Measurements from ENCODE around the gene CYP26A1.

The CYP26A1 gene

GRCh38 chr10:93072713-93073538 is 767 bp upstream of the CYP26A1 start:
- peaks cover 97% of the 10 kb centered on the region for H3K27me3 ChIP-seq (ENCODE audit: control insufficient read depth, insufficient read depth, low read length)
- peak overlapping the region; percentile 74 for H3K4me3 ChIP-seq (ENCODE audit: low read depth, low read length)
- H3K36me3 ChIP-seq (ENCODE audit: control insufficient read depth, insufficient read depth, low read length) = peaks cover 10% of the 10 kb centered on the region
- H3K9me3 ChIP-seq (ENCODE audit: control insufficient read depth, insufficient read depth, low read depth, low read length) = no peaks in the 10 kb centered on the region
- H3K27ac ChIP-seq (ENCODE audit: low read depth, low read length) = no peak overlapping the region
- peaks cover 36% of the 10 kb centered on the region for H3K4me1 ChIP-seq (ENCODE audit: control insufficient read depth, insufficient read depth, low read length)
- peak overlapping the region; percentile 48 for H3K9ac ChIP-seq (ENCODE audit: low read length)

DNA sequence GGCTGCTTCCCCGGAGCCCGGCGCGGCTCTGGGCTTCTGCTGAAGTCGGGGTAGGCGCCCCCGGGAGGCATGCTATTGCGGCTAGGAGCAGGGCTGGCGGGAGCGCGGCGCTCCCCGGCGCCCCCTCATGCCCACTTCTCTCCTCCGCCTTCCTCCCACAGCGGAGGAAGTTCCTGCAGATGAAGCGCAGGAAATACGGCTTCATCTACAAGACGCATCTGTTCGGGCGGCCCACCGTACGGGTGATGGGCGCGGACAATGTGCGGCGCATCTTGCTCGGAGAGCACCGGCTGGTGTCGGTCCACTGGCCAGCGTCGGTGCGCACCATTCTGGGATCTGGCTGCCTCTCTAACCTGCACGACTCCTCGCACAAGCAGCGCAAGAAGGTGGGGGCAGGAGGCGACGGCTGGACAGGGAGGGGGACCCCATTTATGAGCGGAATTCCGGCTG is 479 bp downstream of the CYP26A1 start:
- no peaks in the 10 kb centered on the region for H3K9me3 ChIP-seq (ENCODE audit: control insufficient read depth, insufficient read depth, low read depth, low read length)
- H3K4me1 ChIP-seq (ENCODE audit: control insufficient read depth, insufficient read depth, low read length) = peaks cover 36% of the 10 kb centered on the region
- peak overlapping the region; percentile 85 for H3K9ac ChIP-seq (ENCODE audit: low read length)
- H3K4me3 ChIP-seq (ENCODE audit: low read depth, low read length) = peak overlapping the region; percentile 74
- H3K27me3 ChIP-seq (ENCODE audit: control insufficient read depth, insufficient read depth, low read length) = peaks cover 88% of the 10 kb centered on the region
- H3K27ac ChIP-seq (ENCODE audit: low read depth, low read length) = no peak overlapping the region
- peaks cover 10% of the 10 kb centered on the region for H3K36me3 ChIP-seq (ENCODE audit: control insufficient read depth, insufficient read depth, low read length)

GRCh38 chr10:93074597-93075368 is 1.1 kb downstream of the CYP26A1 start:
- Histone ChIP-seq H3K9ac (ENCODE audit: low read length) (peak overlapping the region; percentile 85), H3K36me3 (ENCODE audit: control insufficient read depth, insufficient read depth, low read length) (peaks cover 10% of the 10 kb centered on the region)

DNA sequence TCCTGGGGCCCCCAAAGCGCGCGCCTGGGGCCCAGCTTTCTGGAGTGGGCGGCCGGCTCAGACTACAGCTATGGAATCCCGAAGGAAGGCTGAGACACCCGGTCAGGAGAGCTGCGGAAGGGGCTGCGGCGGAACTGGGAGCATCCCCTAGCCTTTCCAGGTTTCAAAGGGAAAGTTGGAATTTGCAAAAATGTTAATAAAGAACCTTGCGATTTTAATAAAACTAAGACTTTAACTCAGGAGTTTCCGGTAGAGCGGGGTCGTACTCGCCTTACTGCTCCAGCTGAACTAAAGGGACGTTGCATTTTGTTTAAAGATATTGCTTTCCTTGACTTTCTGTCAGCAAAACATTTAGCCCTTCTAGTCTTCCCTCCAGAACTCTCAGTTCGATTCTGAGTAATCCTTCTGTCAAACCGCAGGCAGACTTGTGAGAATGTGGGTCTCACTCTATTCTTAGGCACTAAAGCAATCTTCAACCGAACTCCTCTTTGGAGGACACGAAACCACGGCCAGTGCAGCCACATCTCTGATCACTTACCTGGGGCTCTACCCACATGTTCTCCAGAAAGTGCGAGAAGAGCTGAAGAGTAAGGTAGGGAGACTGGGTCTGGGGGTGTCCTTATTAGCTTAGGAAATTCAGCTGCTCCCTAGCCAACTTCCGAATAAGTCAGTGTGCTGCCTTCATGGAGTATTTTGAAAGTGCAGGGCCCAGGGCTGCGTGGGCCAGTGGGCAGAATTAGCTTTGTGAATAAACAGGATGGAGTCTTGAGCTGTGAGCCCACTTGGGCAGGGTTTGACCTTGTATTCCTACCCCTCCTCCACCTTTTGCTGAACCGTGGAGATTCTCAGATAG is 1.9 kb downstream of the CYP26A1 start:
- Histone ChIP-seq H3K27ac (ENCODE audit: low read depth, low read length) (no peak overlapping the region), H3K9ac (ENCODE audit: low read length) (peak overlapping the region; percentile 85), H3K4me1 (ENCODE audit: control insufficient read depth, insufficient read depth, low read length) (peaks cover 41% of the 10 kb centered on the region), H3K27me3 (ENCODE audit: control insufficient read depth, insufficient read depth, low read length) (peaks cover 79% of the 10 kb centered on the region), H3K36me3 (ENCODE audit: control insufficient read depth, insufficient read depth, low read length) (peaks cover 10% of the 10 kb centered on the region), H3K9me3 (ENCODE audit: control insufficient read depth, insufficient read depth, low read depth, low read length) (no peaks in the 10 kb centered on the region), H3K4me3 (ENCODE audit: low read depth, low read length) (peak overlapping the region; percentile 74)

More at GRCh38 chr10:93074597-93075368, 1.1 kb downstream of the CYP26A1 start:
- Histone ChIP-seq H3K4me3 (ENCODE audit: low read depth, low read length) (peak overlapping the region; percentile 74), H3K9me3 (ENCODE audit: control insufficient read depth, insufficient read depth, low read depth, low read length) (no peaks in the 10 kb centered on the region), H3K27me3 (ENCODE audit: control insufficient read depth, insufficient read depth, low read length) (peaks cover 87% of the 10 kb centered on the region), H3K27ac (ENCODE audit: low read depth, low read length) (no peak overlapping the region), H3K4me1 (ENCODE audit: control insufficient read depth, insufficient read depth, low read length) (peaks cover 37% of the 10 kb centered on the region)

- Histone ChIP-seq H3K9me3 (ENCODE audit: control insufficient read depth, insufficient read depth, low read depth, low read length) (no peaks in the 10 kb centered on the region), H3K9ac (ENCODE audit: low read length) (peak overlapping the region; percentile 23), H3K4me1 (ENCODE audit: control insufficient read depth, insufficient read depth, low read length) (peaks cover 36% of the 10 kb centered on the region), H3K27ac (ENCODE audit: low read depth, low read length) (no peak overlapping the region), H3K36me3 (ENCODE audit: control insufficient read depth, insufficient read depth, low read length) (peaks cover 10% of the 10 kb centered on the region), H3K27me3 (ENCODE audit: control insufficient read depth, insufficient read depth, low read length) (peaks cover 67% of the 10 kb centered on the region), H3K4me3 (ENCODE audit: low read depth, low read length) (peak overlapping the region; percentile 74; the same call in 1 of the 2 replicates)
Observed at GRCh38 chr10:93076871-93077270, 3.2 kb downstream of the CYP26A1 start.

GRCh38 chr10:93077860-93078337 is 4.2 kb downstream of the CYP26A1 start:
- Histone ChIP-seq H3K9me3 (ENCODE audit: control insufficient read depth, insufficient read depth, low read depth, low read length) (no peaks in the 10 kb centered on the region), H3K4me3 (ENCODE audit: low read depth, low read length) (no peak overlapping the region)

GRCh38 chr10:93079663-93080349 is 6.1 kb downstream of the CYP26A1 start:
- peaks cover 23% of the 10 kb centered on the region for H3K4me1 ChIP-seq (ENCODE audit: control insufficient read depth, insufficient read depth, low read length)
- H3K36me3 ChIP-seq (ENCODE audit: control insufficient read depth, insufficient read depth, low read length) = peaks cover 10% of the 10 kb centered on the region
- H3K27me3 ChIP-seq (ENCODE audit: control insufficient read depth, insufficient read depth, low read length) = peaks cover 38% of the 10 kb centered on the region
- H3K9ac ChIP-seq (ENCODE audit: low read length) = peak overlapping the region; percentile 44
- H3K9me3 ChIP-seq (ENCODE audit: control insufficient read depth, insufficient read depth, low read depth, low read length) = no peaks in the 10 kb centered on the region
- H3K27ac ChIP-seq (ENCODE audit: low read depth, low read length) = no peak overlapping the region
- H3K4me3 ChIP-seq (ENCODE audit: low read depth, low read length) = no peak overlapping the region

More at GRCh38 chr10:93077860-93078337, 4.2 kb downstream of the CYP26A1 start:
- H3K27me3 ChIP-seq (ENCODE audit: control insufficient read depth, insufficient read depth, low read length) = peaks cover 57% of the 10 kb centered on the region
- H3K4me1 ChIP-seq (ENCODE audit: control insufficient read depth, insufficient read depth, low read length) = peaks cover 27% of the 10 kb centered on the region
- no peak overlapping the region for H3K27ac ChIP-seq (ENCODE audit: low read depth, low read length)
- peaks cover 10% of the 10 kb centered on the region for H3K36me3 ChIP-seq (ENCODE audit: control insufficient read depth, insufficient read depth, low read length)
- H3K9ac ChIP-seq (ENCODE audit: low read length) = no peak overlapping the region

DNA sequence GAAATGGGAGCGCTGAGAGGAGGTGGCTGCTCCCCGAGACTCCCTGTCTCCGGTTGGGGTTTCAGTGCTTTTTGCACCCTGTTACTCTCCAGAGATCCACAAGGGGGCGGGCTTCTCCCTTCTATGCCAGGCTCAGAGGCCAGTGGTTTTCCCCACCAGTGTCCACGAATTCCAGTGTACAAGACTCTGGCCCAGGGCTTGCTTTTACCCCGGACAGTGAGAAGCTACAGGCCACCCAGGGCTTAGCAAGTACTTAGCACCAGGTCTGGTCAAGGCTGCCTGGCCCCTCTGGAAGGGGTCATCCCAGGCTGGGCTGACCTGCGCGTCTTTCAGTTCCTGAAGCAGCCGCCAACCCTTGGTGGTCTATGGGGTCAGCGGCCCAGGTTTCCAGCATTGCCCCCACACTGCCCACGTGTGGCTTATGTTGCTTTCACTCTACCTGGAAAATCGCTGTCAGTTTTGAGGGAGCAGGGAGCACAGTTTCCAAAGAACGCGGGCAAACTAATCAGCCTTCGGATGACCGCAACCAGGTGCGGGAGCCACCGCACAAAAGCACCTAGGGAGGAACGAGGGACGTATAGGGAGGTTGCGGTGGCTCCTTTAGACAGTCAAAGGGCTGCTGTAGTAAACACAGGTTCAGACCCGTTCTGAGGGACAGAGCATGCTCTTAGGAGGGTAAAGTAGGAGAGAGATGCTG is 6.8 kb downstream of the CYP26A1 start:
- H3K9ac ChIP-seq (ENCODE audit: low read length) = peak overlapping the region; percentile 44
- no peak overlapping the region for H3K4me3 ChIP-seq (ENCODE audit: low read depth, low read length)
- H3K4me1 ChIP-seq (ENCODE audit: control insufficient read depth, insufficient read depth, low read length) = peaks cover 21% of the 10 kb centered on the region
- peaks cover 10% of the 10 kb centered on the region for H3K36me3 ChIP-seq (ENCODE audit: control insufficient read depth, insufficient read depth, low read length)
- no peak overlapping the region for H3K27ac ChIP-seq (ENCODE audit: low read depth, low read length)
- peaks cover 31% of the 10 kb centered on the region for H3K27me3 ChIP-seq (ENCODE audit: control insufficient read depth, insufficient read depth, low read length)
- H3K9me3 ChIP-seq (ENCODE audit: control insufficient read depth, insufficient read depth, low read depth, low read length) = no peaks in the 10 kb centered on the region

- Histone ChIP-seq H3K4me1 (ENCODE audit: control insufficient read depth, insufficient read depth, low read length) (peaks cover 18% of the 10 kb centered on the region), H3K9me3 (ENCODE audit: control insufficient read depth, insufficient read depth, low read depth, low read length) (no peaks in the 10 kb centered on the region), H3K9ac (ENCODE audit: low read length) (no peak overlapping the region), H3K27me3 (ENCODE audit: control insufficient read depth, insufficient read depth, low read length) (peaks cover 23% of the 10 kb centered on the region), H3K4me3 (ENCODE audit: low read depth, low read length) (no peak overlapping the region), H3K36me3 (ENCODE audit: control insufficient read depth, insufficient read depth, low read length) (peaks cover 10% of the 10 kb centered on the region), H3K27ac (ENCODE audit: low read depth, low read length) (no peak overlapping the region)
Observed at GRCh38 chr10:93081318-93081717, 7.6 kb downstream of the CYP26A1 start.
